Measurements from ENCODE around the gene GPC4. TPM values are rescaled to one million over a fixed set of nuclear protein-coding genes. Genes with fewer than 3 reads are reported as not detected.
A peak's percentile ranks its signal among the peaks of the same experiment; 100 is the strongest.

The GPC4 gene
- total RNA-seq, 1 donor = 8.3 TPM

- no peaks in the 10 kb centered on the region for H4K20me1 ChIP-seq (ENCODE audit: insufficient read depth, low read length)
- H3K4me1 ChIP-seq (ENCODE audit: insufficient read depth, low read length) = no peaks in the 10 kb centered on the region
These were observed 69.3 kb downstream of the GPC4 start for GRCh38 chrX:133346026-133346425.

DNA sequence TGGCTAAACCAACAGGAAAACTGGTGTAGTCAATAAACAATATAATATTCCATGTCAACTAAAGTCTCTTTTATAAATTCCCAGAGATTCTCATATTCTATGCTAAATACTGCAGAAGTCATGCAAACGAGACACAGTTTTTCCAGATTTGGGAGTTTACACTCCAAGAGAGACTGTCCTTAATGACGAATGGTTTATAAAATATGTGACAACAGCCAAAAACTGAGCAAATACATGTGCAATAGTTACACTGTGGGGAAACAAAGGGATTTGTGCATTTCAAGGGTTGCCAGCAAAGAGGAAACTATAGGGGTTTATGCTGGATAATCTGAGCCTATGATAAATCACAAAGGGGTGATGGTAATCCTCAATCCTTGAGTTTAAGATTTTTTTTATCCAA lies 75.7 kb downstream of the GPC4 start:
- H3K27me3 ChIP-seq (ENCODE audit: insufficient read depth, low read length) = peaks cover 5% of the 10 kb centered on the region
- H3K4me1 ChIP-seq (ENCODE audit: insufficient read depth, low read length) = no peaks in the 10 kb centered on the region
- H4K20me1 ChIP-seq (ENCODE audit: insufficient read depth, low read length) = no peaks in the 10 kb centered on the region
- H3K4me2 ChIP-seq (ENCODE audit: insufficient read depth, low read length) = no peak overlapping the region
- no peak for DNase-seq (ENCODE audit: insufficient read length, low spot score, missing footprints)
- no peaks in the 10 kb centered on the region for H3K79me2 ChIP-seq (ENCODE audit: insufficient read depth, low read length)
- H3K9me3 ChIP-seq (ENCODE audit: low read depth, low read length) = no peaks in the 10 kb centered on the region
- no peaks in the 10 kb centered on the region for H3K36me3 ChIP-seq (ENCODE audit: insufficient read depth, low read length)
- H3K27ac ChIP-seq (ENCODE audit: low read depth, low read length) = no peak overlapping the region
- no peak overlapping the region for H2AFZ ChIP-seq (ENCODE audit: low read length)
- TF ChIP-seq, protein P1, sequence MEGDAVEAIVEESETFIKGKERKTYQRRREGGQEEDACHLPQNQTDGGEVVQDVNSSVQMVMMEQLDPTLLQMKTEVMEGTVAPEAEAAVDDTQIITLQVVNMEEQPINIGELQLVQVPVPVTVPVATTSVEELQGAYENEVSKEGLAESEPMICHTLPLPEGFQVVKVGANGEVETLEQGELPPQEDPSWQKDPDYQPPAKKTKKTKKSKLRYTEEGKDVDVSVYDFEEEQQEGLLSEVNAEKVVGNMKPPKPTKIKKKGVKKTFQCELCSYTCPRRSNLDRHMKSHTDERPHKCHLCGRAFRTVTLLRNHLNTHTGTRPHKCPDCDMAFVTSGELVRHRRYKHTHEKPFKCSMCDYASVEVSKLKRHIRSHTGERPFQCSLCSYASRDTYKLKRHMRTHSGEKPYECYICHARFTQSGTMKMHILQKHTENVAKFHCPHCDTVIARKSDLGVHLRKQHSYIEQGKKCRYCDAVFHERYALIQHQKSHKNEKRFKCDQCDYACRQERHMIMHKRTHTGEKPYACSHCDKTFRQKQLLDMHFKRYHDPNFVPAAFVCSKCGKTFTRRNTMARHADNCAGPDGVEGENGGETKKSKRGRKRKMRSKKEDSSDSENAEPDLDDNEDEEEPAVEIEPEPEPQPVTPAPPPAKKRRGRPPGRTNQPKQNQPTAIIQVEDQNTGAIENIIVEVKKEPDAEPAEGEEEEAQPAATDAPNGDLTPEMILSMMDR (IDR thresholded peaks at IDR 0.05; ENCODE audit: extremely low read depth, low read depth, low read length) = no peak
- H3K4me3 ChIP-seq (ENCODE audit: insufficient read depth, low read length) = no peak overlapping the region

More at GRCh38 chrX:133346026-133346425, 69.3 kb downstream of the GPC4 start:
- peaks cover 12% of the 10 kb centered on the region for H3K27me3 ChIP-seq (ENCODE audit: insufficient read depth, low read length)
- H3K4me3 ChIP-seq (ENCODE audit: insufficient read depth, low read length) = no peak overlapping the region
- no peak for DNase-seq (ENCODE audit: insufficient read length, low spot score, missing footprints)
- H3K4me2 ChIP-seq (ENCODE audit: insufficient read depth, low read length) = no peak overlapping the region
- H3K9me3 ChIP-seq (ENCODE audit: low read depth, low read length) = no peaks in the 10 kb centered on the region
- TF ChIP-seq, protein P1 (IDR thresholded peaks at IDR 0.05; ENCODE audit: extremely low read depth, low read depth, low read length) = no peak
- no peak overlapping the region for H3K27ac ChIP-seq (ENCODE audit: low read depth, low read length)
- no peaks in the 10 kb centered on the region for H3K79me2 ChIP-seq (ENCODE audit: insufficient read depth, low read length)
- no peaks in the 10 kb centered on the region for H3K36me3 ChIP-seq (ENCODE audit: insufficient read depth, low read length)
- H2AFZ ChIP-seq (ENCODE audit: low read length) = no peak overlapping the region

GRCh38 chrX:133337250-133337649 lies 78.0 kb downstream of the GPC4 start:
- Histone ChIP-seq H3K27ac (ENCODE audit: low read depth, low read length) (no peak overlapping the region), H4K20me1 (ENCODE audit: insufficient read depth, low read length) (no peaks in the 10 kb centered on the region), H3K79me2 (ENCODE audit: insufficient read depth, low read length) (no peaks in the 10 kb centered on the region), H3K4me2 (ENCODE audit: insufficient read depth, low read length) (no peak overlapping the region), H3K36me3 (ENCODE audit: insufficient read depth, low read length) (no peaks in the 10 kb centered on the region), H3K4me3 (ENCODE audit: insufficient read depth, low read length) (no peak overlapping the region), H2AFZ (ENCODE audit: low read length) (no peak overlapping the region), H3K9me3 (ENCODE audit: low read depth, low read length) (no peaks in the 10 kb centered on the region), H3K27me3 (ENCODE audit: insufficient read depth, low read length) (peaks cover 3% of the 10 kb centered on the region), H3K4me1 (ENCODE audit: insufficient read depth, low read length) (no peaks in the 10 kb centered on the region)
- DNase-seq (ENCODE audit: insufficient read length, low spot score, missing footprints) = no peak
- TF ChIP-seq, protein P1 (IDR thresholded peaks at IDR 0.05; ENCODE audit: extremely low read depth, low read depth, low read length) = no peak

GRCh38 chrX:133335027-133335426 lies 80.3 kb downstream of the GPC4 start:
- Histone ChIP-seq H3K4me3 (ENCODE audit: insufficient read depth, low read length) (no peak overlapping the region), H3K4me2 (ENCODE audit: insufficient read depth, low read length) (no peak overlapping the region), H3K27me3 (ENCODE audit: insufficient read depth, low read length) (no peaks in the 10 kb centered on the region), H3K9me3 (ENCODE audit: low read depth, low read length) (no peaks in the 10 kb centered on the region), H3K4me1 (ENCODE audit: insufficient read depth, low read length) (no peaks in the 10 kb centered on the region), H4K20me1 (ENCODE audit: insufficient read depth, low read length) (no peaks in the 10 kb centered on the region), H2AFZ (ENCODE audit: low read length) (no peak overlapping the region), H3K27ac (ENCODE audit: low read depth, low read length) (no peak overlapping the region), H3K36me3 (ENCODE audit: insufficient read depth, low read length) (no peaks in the 10 kb centered on the region), H3K79me2 (ENCODE audit: insufficient read depth, low read length) (no peaks in the 10 kb centered on the region)
- DNase-seq (ENCODE audit: insufficient read length, low spot score, missing footprints) = no peak
- TF ChIP-seq, protein P1 (IDR thresholded peaks at IDR 0.05; ENCODE audit: extremely low read depth, low read depth, low read length) = peak; percentile 60
